GM23248 (cell line): ENCODE data around the gene LRFN3. TPM values are rescaled to one million over a fixed set of nuclear protein-coding genes. Genes with fewer than 3 reads are reported as not detected.

Source experiments
- DNase-seq: peaks from one replicate; pipeline ENCODE4 v3.0.0-alpha.2; 2015
- H2AFZ ChIP-seq: fragments of 200-600 bp; sonication (generic); 2 replicates; pipeline ENCODE4 v1.6.1; 2016; ENCODE audit warnings: antibody characterized with exemption
- H3F3A ChIP-seq: fragments of 200-600 bp; sonication (generic); 2 replicates; pipeline ENCODE4 v1.6.1; 2016; ENCODE audit warnings: mild to moderate bottlenecking, antibody characterized with exemption, mixed run types; ENCODE audit not compliant: insufficient read depth
- H3K27ac ChIP-seq: fragments of 200-600 bp; sonication (generic); 2 replicates; pipeline ENCODE4 v1.5.1; 2016; ENCODE audit warnings: mild to moderate bottlenecking
- H3K27me3 ChIP-seq: fragments of 200-600 bp; sonication (generic); replicated peaks from 2 replicates; pipeline ENCODE4 v1.6.1; 2016; ENCODE audit warnings: mild to moderate bottlenecking; ENCODE audit not compliant: insufficient read depth
- H3K36me3 ChIP-seq: fragments of 200-600 bp; sonication (generic); 2 replicates; pipeline ENCODE4 v1.6.1; 2016; ENCODE audit warnings: low read depth, mild to moderate bottlenecking
- H3K4me1 ChIP-seq: fragments of 200-600 bp; sonication (generic); 2 replicates; pipeline ENCODE4 v1.6.1; 2016; ENCODE audit warnings: mild to moderate bottlenecking; ENCODE audit not compliant: insufficient read depth
- H3K4me2 ChIP-seq: fragments of 200-600 bp; sonication (generic); one replicate; pipeline ENCODE4 v1.6.1; 2016; ENCODE audit warnings: mild to moderate bottlenecking; ENCODE audit not compliant: unreplicated experiment
- H3K4me3 ChIP-seq: fragments of 200-600 bp; sonication (generic); 2 replicates; pipeline ENCODE4 v1.5.1; 2016; ENCODE audit warnings: mild to moderate bottlenecking
- H3K79me2 ChIP-seq: fragments of 200-600 bp; sonication (generic); 2 replicates; pipeline ENCODE4 v1.6.1; 2016; ENCODE audit warnings: mild to moderate bottlenecking; ENCODE audit not compliant: insufficient read depth
- H3K9ac ChIP-seq: fragments of 200-600 bp; sonication (generic); 2 replicates; pipeline ENCODE4 v1.6.1; 2016; ENCODE audit warnings: mild to moderate bottlenecking
- H3K9me2 ChIP-seq: fragments of 200-600 bp; sonication (generic); 2 replicates; pipeline ENCODE4 v1.6.1; 2016; ENCODE audit warnings: mixed run types, mild to moderate bottlenecking, moderate library complexity; ENCODE audit not compliant: insufficient read depth
- H3K9me3 ChIP-seq: fragments of 200-600 bp; sonication (generic); one replicate; pipeline ENCODE4 v1.6.1; 2017; ENCODE audit warnings: low read depth
- H4K20me1 ChIP-seq: fragments of 200-600 bp; sonication (generic); 2 replicates; pipeline ENCODE4 v1.6.0; 2016; ENCODE audit not compliant: insufficient read depth
- EZH2 ChIP-seq: fragments of 200-600 bp; sonication (generic); IDR thresholded peaks from 2 replicates; pipeline ENCODE4 v1.6.1; 2018; ENCODE audit warnings: antibody characterized with exemption, mild to moderate bottlenecking; ENCODE audit not compliant: insufficient read depth, poor library complexity, severe bottlenecking
- EZH2phosphoT487 ChIP-seq: fragments of 200-600 bp; sonication (generic); IDR thresholded peaks from 2 replicates; pipeline ENCODE4 v1.6.1; 2018; ENCODE audit warnings: antibody characterized with exemption, moderate library complexity, mild to moderate bottlenecking, low read depth; ENCODE audit not compliant: insufficient read depth
- WGBS, 2 experiments: methylation state at CpG; one replicate each; pipeline ENCODE4 v1.1.6; 2015 to 2017; ENCODE audit warnings: low lambda C conversion rate in 2 of 2, low coverage in 1 of 2; ENCODE audit errors: missing lambda C conversion rate in 2 of 2; 5-methylcytosine and 5-hydroxymethylcytosine counted together
- in situ Hi-C: fragments of 300-500 bp; cut with MboI; formaldehyde crosslinking; loops from 2 replicates; pipeline ENCODE4 v1.15.0; 2020
- polyA plus RNA-seq: library from polyadenylated mRNA; unstranded; fragments of >200 nt; fragmentation: Nextera tagmentation; extraction: Ambion mirVana; gene quantifications from 2 replicates; pipeline ENCODE4 v1.2.1, GENCODE V29; 2016
- total RNA-seq: library from RNA; depleted of rRNA; stranded (reverse); fragments of >200 nt; shearing (Covaris generic); gene quantifications from 2 replicates; pipeline ENCODE4 v1.2.3, GENCODE V29; 2014

LRFN3 gene
- total and polyA plus RNA-seq, 2 experiments from 2014 or later: 7.5 to 9.4 TPM

DNA sequence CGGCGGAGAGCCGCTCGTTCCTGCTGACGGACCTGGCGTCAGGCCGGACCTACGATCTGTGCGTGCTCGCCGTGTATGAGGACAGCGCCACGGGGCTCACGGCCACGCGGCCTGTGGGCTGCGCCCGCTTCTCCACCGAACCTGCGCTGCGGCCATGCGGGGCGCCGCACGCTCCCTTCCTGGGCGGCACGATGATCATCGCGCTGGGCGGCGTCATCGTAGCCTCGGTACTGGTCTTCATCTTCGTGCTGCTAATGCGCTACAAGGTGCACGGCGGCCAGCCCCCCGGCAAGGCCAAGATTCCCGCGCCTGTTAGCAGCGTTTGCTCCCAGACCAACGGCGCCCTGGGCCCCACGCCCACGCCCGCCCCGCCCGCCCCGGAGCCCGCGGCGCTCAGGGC lies 8.4 kb downstream of the LRFN3 start:
- H3K4me3 ChIP-seq: no peak overlapping the region
- H3K79me2 ChIP-seq: no peaks in the 10 kb centered on the region
- no peak overlapping the region for H2AFZ ChIP-seq
- no peak for DNase-seq
- in situ Hi-C loops: no loop called here
- no peaks in the 10 kb centered on the region for H3K9me3 ChIP-seq
- H3K9ac ChIP-seq: no peak overlapping the region
- H3K4me1 ChIP-seq: no peaks in the 10 kb centered on the region
- H4K20me1 ChIP-seq: no peaks in the 10 kb centered on the region
- TF ChIP-seq EZH2 (no peak), EZH2phosphoT487 (no peak)
- H3K4me2 ChIP-seq: no peak overlapping the region
- H3F3A ChIP-seq: no peaks in the 10 kb centered on the region
- H3K27ac ChIP-seq: no peak overlapping the region
- no peaks in the 10 kb centered on the region for H3K36me3 ChIP-seq
- no peaks in the 10 kb centered on the region for H3K27me3 ChIP-seq
- WGBS, 2 experiments: 88 to 93% methylated on average over 34 to 52 of the region's 52 CpGs
- no peaks in the 10 kb centered on the region for H3K9me2 ChIP-seq

DNA sequence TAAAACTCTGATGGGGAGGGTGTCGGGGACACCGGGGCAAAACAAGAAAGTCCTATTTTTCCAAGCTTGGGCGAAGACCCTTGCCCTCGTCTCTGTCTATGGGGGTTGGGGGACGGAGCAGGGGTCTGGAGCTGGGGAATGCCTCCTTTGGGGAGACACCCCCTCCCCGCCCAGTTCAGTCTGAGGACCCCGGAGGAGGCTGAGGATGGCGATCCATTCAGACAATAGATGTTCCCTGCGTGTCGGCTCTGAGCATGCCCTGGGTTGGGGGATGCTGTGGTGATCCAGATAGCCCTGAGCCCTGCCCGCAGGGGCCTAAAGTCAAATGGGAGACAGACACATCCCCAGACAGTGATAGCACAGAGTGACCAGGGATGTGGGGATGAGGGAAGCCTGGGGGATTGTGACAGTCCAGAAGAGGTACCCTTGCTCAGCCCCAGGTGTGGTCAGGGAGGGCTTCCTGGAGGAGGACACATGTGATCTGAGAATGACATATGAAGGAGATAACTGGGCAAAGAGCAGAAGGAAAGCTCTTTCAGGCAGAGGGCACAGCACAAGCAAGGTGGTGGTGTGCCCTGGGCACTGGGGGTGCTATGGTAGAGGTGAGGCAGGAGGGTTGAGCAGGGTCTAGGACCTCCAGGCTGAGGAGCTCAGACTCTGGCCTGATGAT lies 9.1 kb downstream of the LRFN3 start:
- 82% methylated on average over 11 of the region's 11 CpGs for WGBS, 2 experiments
- no peaks in the 10 kb centered on the region for H3K27me3 ChIP-seq
- H4K20me1 ChIP-seq: no peaks in the 10 kb centered on the region
- H3K27ac ChIP-seq: no peak overlapping the region
- no peaks in the 10 kb centered on the region for H3K9me3 ChIP-seq
- in situ Hi-C loops: no loop called here
- no peak overlapping the region for H2AFZ ChIP-seq
- DNase-seq: no peak
- no peak overlapping the region for H3K4me3 ChIP-seq
- H3K9me2 ChIP-seq: no peaks in the 10 kb centered on the region
- no peaks in the 10 kb centered on the region for H3F3A ChIP-seq
- no peaks in the 10 kb centered on the region for H3K36me3 ChIP-seq
- no peak overlapping the region for H3K4me2 ChIP-seq
- no peak overlapping the region for H3K9ac ChIP-seq
- H3K4me1 ChIP-seq: no peaks in the 10 kb centered on the region
- no peak for TF ChIP-seq EZH2phosphoT487
- no peak for TF ChIP-seq EZH2
- no peaks in the 10 kb centered on the region for H3K79me2 ChIP-seq

DNA sequence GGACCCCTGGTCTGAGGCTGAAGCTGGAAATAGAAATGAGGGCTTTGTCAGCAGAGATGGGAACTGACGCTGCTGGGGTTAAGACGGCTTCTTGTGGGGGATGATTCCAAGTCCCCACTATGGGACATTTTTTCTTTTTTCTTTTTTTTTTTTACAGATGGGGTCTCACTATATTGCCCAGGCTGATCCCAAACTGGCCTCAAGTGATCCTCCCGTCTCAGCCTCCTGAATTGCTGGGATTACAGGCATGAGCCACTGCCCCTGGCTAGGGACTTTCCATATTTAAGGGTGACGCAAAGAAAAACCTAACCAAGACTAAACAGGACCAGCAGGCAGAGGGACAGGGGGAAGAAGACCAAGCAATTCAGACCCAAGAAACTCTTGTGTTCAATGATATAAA lies 10.0 kb downstream of the LRFN3 start:
- H3K79me2 ChIP-seq: no peaks in the 10 kb centered on the region
- TF ChIP-seq EZH2phosphoT487 (no peak), EZH2 (no peak)
- no peak overlapping the region for H3K27ac ChIP-seq
- H3K27me3 ChIP-seq: no peaks in the 10 kb centered on the region
- H3K4me1 ChIP-seq: no peaks in the 10 kb centered on the region
- no peaks in the 10 kb centered on the region for H3F3A ChIP-seq
- in situ Hi-C loops: no loop called here
- H4K20me1 ChIP-seq: no peaks in the 10 kb centered on the region
- no peaks in the 10 kb centered on the region for H3K9me2 ChIP-seq
- no peaks in the 10 kb centered on the region for H3K36me3 ChIP-seq
- DNase-seq: no peak
- no peak overlapping the region for H2AFZ ChIP-seq
- no peak overlapping the region for H3K4me3 ChIP-seq
- no peak overlapping the region for H3K4me2 ChIP-seq
- no peaks in the 10 kb centered on the region for H3K9me3 ChIP-seq
- 89 to 92% methylated on average over 4 of the region's 4 CpGs for WGBS, 2 experiments
- H3K9ac ChIP-seq: no peak overlapping the region

DNA sequence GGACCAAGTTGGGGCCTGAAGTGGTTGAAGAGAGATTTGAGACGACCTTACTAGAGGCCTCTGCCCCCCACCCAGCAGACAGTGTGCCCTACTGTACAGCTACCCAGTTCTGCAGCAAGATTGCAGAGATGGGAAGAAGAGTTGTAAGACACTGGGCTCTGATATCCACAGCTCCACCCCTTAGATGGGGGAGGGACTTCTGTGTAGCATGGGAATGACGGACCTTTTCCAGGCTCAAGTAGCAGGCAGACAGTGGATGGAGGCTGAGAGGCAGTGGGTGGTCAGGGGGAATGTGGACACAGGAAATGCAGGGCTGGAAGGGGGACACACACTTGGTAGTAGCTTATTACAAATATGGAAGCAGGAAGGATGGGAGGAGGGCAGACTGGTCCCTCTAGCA lies 13.0 kb downstream of the LRFN3 start:
- Histone ChIP-seq H3K79me2 (no peaks in the 10 kb centered on the region), H3F3A (no peaks in the 10 kb centered on the region), H2AFZ (no peak overlapping the region), H3K27ac (no peak overlapping the region), H3K4me2 (no peak overlapping the region), H3K4me1 (no peaks in the 10 kb centered on the region), H3K36me3 (no peaks in the 10 kb centered on the region), H4K20me1 (no peaks in the 10 kb centered on the region), H3K4me3 (no peak overlapping the region), H3K27me3 (no peaks in the 10 kb centered on the region), H3K9me2 (no peaks in the 10 kb centered on the region), H3K9me3 (no peaks in the 10 kb centered on the region), H3K9ac (no peak overlapping the region)
- in situ Hi-C loops: no loop called here
- peak; percentile 12 for DNase-seq
- no peak for TF ChIP-seq EZH2
- TF ChIP-seq EZH2phosphoT487: no peak
- 10 to 11% methylated on average over 2 of the region's 2 CpGs for WGBS, 2 experiments
